T-cell (primary cell): ENCODE results near the gene COL23A1. TPM values are rescaled to one million over a fixed set of nuclear protein-coding genes. Genes with fewer than 3 reads are reported as not detected.

Source experiments
- ATAC-seq, 4 experiments: fragments of 200-7000 bp in 3 of 4; fragments of 150-1000 bp in 1 of 4; cut with Tn5 transposase; replicated peaks in 1 of 4; 1 replicate in 3 of 4; 2 replicates in 1 of 4; pipeline ENCODE4 v1.10.0; 2021; ENCODE audit warnings: moderate library complexity in 3 of 4, mild to moderate bottlenecking in 2 of 4, moderate number of reproducible peaks in 1 of 4
- CTCF ChIA-PET, 2 donors: fragments of 300-600 bp; sonication (Branson Sonifier 250); formaldehyde crosslinking; loops; one replicate each; lab custom pipeline; 2022; ENCODE audit warnings: antibody characterized with exemption in 2 of 2; lab: Charles Lee
- POLR2A ChIA-PET, 2 donors: fragments of 300-600 bp; sonication (Branson Sonifier 250); formaldehyde crosslinking; loops; one replicate each; lab custom pipeline; 2022; ENCODE audit warnings: antibody characterized with exemption in 2 of 2; lab: Charles Lee
- DNase-seq, 35 experiments: peaks; one replicate each; pipeline versions ENCODE4 v3.0.0 to v3.0.0-alpha.2; 2013 to 2023
- H3K27ac ChIP-seq: one replicate; pipeline ENCODE4 v1.5.1; 2013; ENCODE audit warnings: low read length
- H3K27me3 ChIP-seq, 2 experiments: replicated peaks in 1 of 2; 1 replicate in 1 of 2; 2 replicates in 1 of 2; pipeline versions ENCODE4 v1.6.1 to v1.7.0; 2013; ENCODE audit warnings: low read length in 1 of 2, mixed read lengths in 1 of 2; ENCODE audit not compliant: control insufficient read depth in 2 of 2, insufficient read depth in 2 of 2; ENCODE audit errors: extremely low read depth in 1 of 2
- H3K36me3 ChIP-seq, 2 donors: 1 replicate in 1 of 2; 2 replicates in 1 of 2; pipeline versions ENCODE4 v1.6.1 to v1.7.0; 2013; ENCODE audit warnings: low read length in 1 of 2; ENCODE audit not compliant: control insufficient read depth in 2 of 2, insufficient read depth in 1 of 2; ENCODE audit errors: extremely low read depth in 1 of 2
- H3K4me1 ChIP-seq, 2 experiments: 1 replicate in 1 of 2; 2 replicates in 1 of 2; pipeline versions ENCODE4 v1.6.1 to v1.7.0; 2013; ENCODE audit warnings: low read length in 2 of 2, mixed read lengths in 1 of 2; ENCODE audit not compliant: insufficient read depth in 2 of 2, control insufficient read depth in 1 of 2; ENCODE audit errors: extremely low read depth in 1 of 2
- H3K4me3 ChIP-seq, 2 donors: 1 replicate in 1 of 2; 2 replicates in 1 of 2; pipeline versions ENCODE4 v1.5.1 to v1.7.0; 2013; ENCODE audit warnings: mild to moderate bottlenecking in 2 of 2, low read length in 1 of 2, moderate library complexity in 1 of 2; ENCODE audit not compliant: control insufficient read depth in 1 of 2; ENCODE audit errors: extremely low read depth in 1 of 2
- H3K9me3 ChIP-seq: 2 replicates; pipeline ENCODE4 v1.7.0; 2013
- H3K27ac Mint-ChIP-seq, 2 donors: one replicate each; pipeline ENCODE4 v1.8.0; 2020 to 2021; ENCODE audit warnings: mild to moderate bottlenecking in 2 of 2, mixed read lengths in 2 of 2
- H3K27me3 Mint-ChIP-seq, 2 donors: one replicate each; pipeline ENCODE4 v1.8.0; 2021 to 2022; ENCODE audit warnings: mixed read lengths in 2 of 2
- H3K36me3 Mint-ChIP-seq: one replicate; pipeline ENCODE4 v1.8.0; 2021; ENCODE audit warnings: mixed read lengths
- H3K4me1 Mint-ChIP-seq, 3 donors: one replicate each; pipeline ENCODE4 v1.8.0; 2020 to 2022; ENCODE audit warnings: mixed read lengths in 3 of 3, mild to moderate bottlenecking in 1 of 3
- H3K4me3 Mint-ChIP-seq, 3 donors: one replicate each; pipeline ENCODE4 v1.8.0; 2020 to 2022; ENCODE audit warnings: mild to moderate bottlenecking in 3 of 3, mixed read lengths in 3 of 3, moderate library complexity in 3 of 3
- H3K9me3 Mint-ChIP-seq, 3 donors: one replicate each; pipeline ENCODE4 v1.8.0; 2020 to 2022; ENCODE audit warnings: mixed read lengths in 3 of 3
- WGBS: methylation state at CpG from one replicate; pipeline ENCODE4 v1.1.5; 2013; ENCODE audit warnings: missing lambda C conversion rate; ENCODE audit not compliant: insufficient coverage; 5-methylcytosine and 5-hydroxymethylcytosine counted together
- total RNA-seq, 35 experiments: library from RNA in 6 of 35; stranded (reverse) in 6 of 35; fragments of 120-200 nt in 1 of 35; gene quantifications; one replicate each; pipeline versions ENCODE4 v1.2.1 to v1.2.4 and lab custom pipeline; 2013 to 2026

The COL23A1 gene
- total RNA-seq, 5 donors from 2014 or later (not counting 1 experiment from before 2014, with no cell fraction given), result 0.07 to 0.13 TPM; not detected in 3

DNA sequence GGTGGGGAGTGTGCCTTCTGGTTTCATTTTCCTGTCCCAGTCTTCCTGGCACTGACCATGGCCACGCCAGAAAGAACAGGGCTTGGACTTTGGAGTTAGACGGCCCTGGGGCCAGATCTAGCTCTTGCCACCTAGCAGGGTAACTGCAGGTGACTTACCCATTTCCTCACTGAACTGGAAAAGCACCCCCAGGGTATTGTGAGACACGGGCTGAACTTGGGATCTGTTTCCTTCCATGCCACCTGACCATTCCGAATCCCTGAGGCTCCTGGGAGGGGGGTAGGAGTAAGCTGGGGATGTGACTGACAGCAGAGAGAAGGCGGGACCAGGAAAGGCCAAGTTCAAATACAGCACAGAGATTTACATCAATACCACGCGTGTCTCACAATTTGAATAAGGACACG lies 376.4 kb downstream of the COL23A1 start:
- no peaks in the 10 kb centered on the region for H3K9me3 Mint-ChIP-seq
- Histone ChIP-seq H3K4me1 (peaks cover 0 to 24% of the 10 kb centered on the region in 2 experiments), H3K27ac (no peak overlapping the region), H3K9me3 (no peaks in the 10 kb centered on the region), H3K27me3 (no peaks in the 10 kb centered on the region), H3K4me3 (no peak overlapping the region), H3K36me3 (peaks cover 25 to 90% of the 10 kb centered on the region in 2 donors)
- H3K4me1 Mint-ChIP-seq, result peaks cover 21 to 40% (median 28%) of the 10 kb centered on the region in 3 donors
- H3K27ac Mint-ChIP-seq, result peak overlapping the region; percentile 8 to 73
- H3K27me3 Mint-ChIP-seq, result no peaks in the 10 kb centered on the region
- WGBS, result 86% methylated on average over 2 of the region's 8 CpGs
- CTCF ChIA-PET, result no interaction called here
- H3K36me3 Mint-ChIP-seq, result peaks cover 55% of the 10 kb centered on the region
- ATAC-seq, result no peak
- no peak for DNase-seq
- no peak overlapping the region for H3K4me3 Mint-ChIP-seq
- POLR2A ChIA-PET, result interaction anchor here (1.1 kb wide), 3 partner anchors 9 to 12 kb away, joined by 3 read pairs; partner anchors contain the start of gene HNRNPAB (in 2 of the 2)

DNA sequence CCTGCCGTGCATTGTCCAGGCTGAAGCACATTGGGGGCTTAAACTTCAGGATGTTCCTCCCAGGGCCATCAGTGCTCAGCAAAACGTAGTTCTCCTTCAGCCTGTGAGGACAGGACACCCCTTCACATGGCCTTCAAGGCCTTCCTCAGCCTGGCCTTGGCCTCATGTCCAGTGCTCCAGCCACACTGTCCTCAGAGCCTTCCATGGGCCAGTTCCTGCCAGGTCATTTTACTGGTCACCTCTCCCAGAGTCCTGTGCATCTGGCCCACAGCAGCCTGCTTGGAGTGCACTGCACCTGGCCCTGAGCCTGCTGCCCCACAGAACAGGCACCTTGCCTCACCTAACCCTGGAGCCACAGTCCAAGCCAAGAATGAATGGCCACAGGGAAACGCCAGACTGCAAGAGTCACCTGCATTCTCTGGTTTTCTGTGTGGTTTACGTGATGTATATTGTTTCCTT lies 377.2 kb downstream of the COL23A1 start:
- no peak for ATAC-seq
- no peak overlapping the region for H3K27ac ChIP-seq
- CTCF ChIA-PET, result no interaction called here

DNA sequence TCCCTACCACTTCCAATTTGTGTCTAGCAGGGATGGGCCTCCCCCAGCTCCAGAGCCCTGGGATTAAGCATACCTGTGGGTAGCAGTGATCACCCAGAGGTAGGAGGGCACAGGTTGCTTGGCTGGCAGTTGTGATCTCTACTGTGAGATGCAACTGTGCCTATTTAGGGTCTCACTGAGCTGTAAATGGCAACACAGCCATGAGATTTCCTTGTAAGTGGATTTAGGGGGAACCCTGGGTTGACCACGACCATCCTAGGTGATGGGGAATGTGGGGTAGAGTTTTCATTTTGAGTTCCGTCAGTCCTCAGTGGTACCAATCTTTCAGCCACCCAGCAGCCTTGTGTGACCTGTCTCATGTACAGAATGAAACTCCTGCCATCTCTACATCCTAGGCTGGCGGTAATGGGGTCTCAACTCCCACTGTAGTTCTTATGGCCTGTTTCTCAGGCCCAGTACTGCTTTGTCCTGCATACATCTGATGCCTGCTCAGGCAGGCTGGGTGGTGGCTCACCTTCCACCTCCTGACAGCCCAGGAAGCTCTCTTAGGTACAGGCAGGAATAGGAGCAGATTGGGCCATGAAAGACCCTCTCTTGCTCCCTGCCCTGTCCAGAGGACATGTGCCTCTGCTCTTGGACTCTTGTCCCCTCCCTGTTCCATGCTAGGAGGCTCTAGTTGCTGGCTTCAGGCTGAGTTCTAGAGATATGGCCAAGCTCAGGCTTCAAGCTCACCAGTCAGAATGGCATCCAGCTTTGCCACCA lies 377.8 kb downstream of the COL23A1 start:
- no peaks in the 10 kb centered on the region for H3K27me3 Mint-ChIP-seq
- CTCF ChIA-PET, result no interaction called here
- H3K9me3 Mint-ChIP-seq, result no peaks in the 10 kb centered on the region
- Histone ChIP-seq H3K27me3 (no peaks in the 10 kb centered on the region), H3K27ac (no peak overlapping the region), H3K4me1 (peaks cover under 1 to 31% of the 10 kb centered on the region in 2 experiments), H3K36me3 (peaks cover 25 to 97% of the 10 kb centered on the region in 2 donors), H3K4me3 (no peak overlapping the region), H3K9me3 (no peaks in the 10 kb centered on the region)
- peaks cover 57% of the 10 kb centered on the region for H3K36me3 Mint-ChIP-seq
- no peak for DNase-seq
- no peak for ATAC-seq
- H3K4me3 Mint-ChIP-seq, result no peak overlapping the region
- WGBS, result 100% methylated on average over 1 of the region's 3 CpGs
- H3K27ac Mint-ChIP-seq, result peak overlapping the region in 1 of 2 donors; percentile 22
- peaks cover 25 to 44% (median 40%) of the 10 kb centered on the region in 3 donors for H3K4me1 Mint-ChIP-seq
- POLR2A ChIA-PET, result no interaction called here

More for the DNA sequence above, 377.2 kb downstream of the COL23A1 start:
- DNase-seq, result no peak
- no peaks in the 10 kb centered on the region for H3K27me3 Mint-ChIP-seq
- peaks cover 0 to 25% of the 10 kb centered on the region in 2 experiments for H3K4me1 ChIP-seq
- no peak overlapping the region for H3K4me3 ChIP-seq
- peaks cover 51% of the 10 kb centered on the region for H3K36me3 Mint-ChIP-seq
- H3K27me3 ChIP-seq, result no peaks in the 10 kb centered on the region
- H3K4me1 Mint-ChIP-seq, result peaks cover 19 to 38% (median 34%) of the 10 kb centered on the region in 3 donors
- no peaks in the 10 kb centered on the region for H3K9me3 ChIP-seq
- POLR2A ChIA-PET, result interaction anchor here (1.1 kb wide), 2 partner anchors 9 kb away, joined by 3 read pairs; partner anchors contain the start of gene HNRNPAB (in 2 of the 2)
- peaks cover 25 to 91% of the 10 kb centered on the region in 2 donors for H3K36me3 ChIP-seq
- no peak overlapping the region for H3K4me3 Mint-ChIP-seq
- H3K9me3 Mint-ChIP-seq, result no peaks in the 10 kb centered on the region
- peak overlapping the region in 1 of 2 donors; percentile 22 for H3K27ac Mint-ChIP-seq
- 48% methylated on average over 3 of the region's 4 CpGs for WGBS

DNA sequence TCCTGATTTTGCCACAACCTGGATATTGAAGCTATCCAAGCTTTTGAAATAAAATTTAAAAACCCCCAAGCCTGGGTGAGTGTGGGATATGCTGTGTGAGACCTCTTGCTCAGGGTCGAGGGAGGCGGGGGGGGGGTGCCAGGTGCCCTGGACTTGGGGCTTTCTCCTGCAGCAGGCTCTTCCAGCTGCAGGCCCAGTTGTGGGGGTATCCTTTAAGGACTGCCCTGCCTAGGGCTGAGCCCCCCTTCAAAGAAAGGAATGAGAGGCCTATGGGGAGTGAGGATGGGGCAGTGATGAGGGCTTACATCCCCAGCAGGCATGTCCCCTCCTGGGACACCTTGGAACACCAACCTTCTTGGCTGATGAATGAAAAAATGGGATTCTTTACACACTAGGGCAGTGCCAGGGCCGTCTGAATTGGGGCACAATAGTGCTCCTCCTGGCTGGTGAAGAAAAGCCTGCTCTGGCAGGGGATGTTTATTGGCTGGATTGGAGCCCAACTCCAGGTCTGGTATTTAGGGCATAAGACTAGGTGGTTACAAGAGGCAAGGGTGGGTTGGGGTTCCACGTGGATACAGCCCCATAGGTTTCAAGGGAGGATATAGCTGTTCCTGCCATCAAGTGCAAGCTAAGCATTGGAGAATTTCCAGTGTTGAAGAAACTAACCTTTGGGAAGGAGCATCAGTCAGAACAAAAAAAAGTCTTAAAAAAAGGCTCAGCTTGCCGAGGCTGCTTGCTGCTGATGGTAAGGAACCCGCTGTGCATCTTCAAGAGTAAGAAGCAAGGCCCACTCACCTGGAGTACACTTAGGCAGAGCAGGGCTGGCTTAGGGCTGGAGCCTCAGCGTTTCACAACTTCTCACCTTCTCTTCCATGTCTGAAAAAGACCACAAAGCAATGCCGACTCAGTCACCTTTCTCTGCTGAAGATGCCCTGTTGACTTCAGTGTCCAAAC lies 378.8 kb downstream of the COL23A1 start:
- H3K36me3 Mint-ChIP-seq, result peaks cover 55% of the 10 kb centered on the region
- H3K4me3 Mint-ChIP-seq, result no peak overlapping the region
- H3K9me3 Mint-ChIP-seq, result no peaks in the 10 kb centered on the region
- no peak for ATAC-seq
- Histone ChIP-seq H3K27ac (no peak overlapping the region), H3K36me3 (peaks cover 20 to 98% of the 10 kb centered on the region in 2 donors), H3K4me3 (no peak overlapping the region), H3K27me3 (no peaks in the 10 kb centered on the region), H3K4me1 (peaks cover 4 to 41% of the 10 kb centered on the region in 2 experiments), H3K9me3 (no peaks in the 10 kb centered on the region)
- no peak for DNase-seq
- ChIA-PET CTCF (no interaction called here), POLR2A (interaction anchor here (0.6 to 0.9 kb wide), 2 partner anchors 17 to 20 kb away, joined by 3 to 4 read pairs; no protein-coding TSS in a partner anchor)
- WGBS, result 72% methylated on average over 7 of the region's 8 CpGs
- peaks cover 35 to 52% (median 49%) of the 10 kb centered on the region in 3 donors for H3K4me1 Mint-ChIP-seq
- H3K27ac Mint-ChIP-seq, result peak overlapping the region in 1 of 2 donors; percentile 49
- H3K27me3 Mint-ChIP-seq, result no peaks in the 10 kb centered on the region

DNA sequence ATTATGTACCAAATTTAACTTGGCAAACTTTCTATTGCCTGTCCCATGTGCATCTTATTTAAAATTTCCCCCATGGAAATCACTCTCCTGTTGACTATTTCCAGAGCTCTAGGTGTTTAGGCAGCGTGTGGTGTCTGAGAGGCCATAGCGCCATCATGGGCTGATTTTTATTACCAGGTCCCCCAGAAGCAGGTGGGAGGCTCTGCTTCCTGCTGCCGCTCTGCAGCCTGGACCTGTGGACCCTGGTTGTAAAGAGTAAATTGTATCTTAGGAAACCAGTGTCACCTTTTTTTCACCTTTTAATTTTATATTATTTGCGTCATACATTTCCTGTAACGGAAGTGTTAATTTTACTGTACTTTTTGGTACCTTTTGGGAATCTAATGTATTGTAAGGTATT lies 379.5 kb downstream of the COL23A1 start:
- H3K27me3 ChIP-seq, result no peaks in the 10 kb centered on the region
- Mint-ChIP-seq H3K27me3 (no peaks in the 10 kb centered on the region), H3K4me1 (peaks cover 38 to 55% (median 51%) of the 10 kb centered on the region in 3 donors), H3K4me3 (no peak overlapping the region), H3K9me3 (no peaks in the 10 kb centered on the region), H3K36me3 (peaks cover 57% of the 10 kb centered on the region), H3K27ac (peak overlapping the region in 1 of 2 donors; percentile 36)
- H3K4me1 ChIP-seq, result peaks cover 11 to 47% of the 10 kb centered on the region in 2 experiments
- DNase-seq (no peak), ATAC-seq (no peak)
- H3K9me3 ChIP-seq, result no peaks in the 10 kb centered on the region
- WGBS, result 100% methylated on average over 2 of the region's 5 CpGs
- no peak overlapping the region for H3K27ac ChIP-seq
- ChIA-PET CTCF (no interaction called here), POLR2A (interaction anchor here in 1 of 2 donors (0.6 kb wide), 1 partner anchor 19 kb away, joined by 4 read pairs; no protein-coding TSS in a partner anchor)
- peaks cover 15 to 91% of the 10 kb centered on the region in 2 donors for H3K36me3 ChIP-seq
- no peak overlapping the region for H3K4me3 ChIP-seq
